GM21619 (cell line): ENCODE results near the gene TTC32.
A peak's percentile ranks its signal among the peaks of the same experiment; 100 is the strongest.
"Not testable (repeated sequence)": the region's sequence is repeated elsewhere in the genome, so short reads cannot be mapped to it uniquely, and the experiment has no call there.

Source experiments
- ATAC-seq: cut with Tn5 transposase; IDR thresholded peaks from one replicate; pipeline ENCODE4 v1.9.1; 2021; ENCODE audit not compliant: unreplicated experiment

Gene TTC32

GRCh38 chr2:19899985-19900930 lies 1.5 kb downstream of the TTC32 start:
- ATAC-seq: no peak

DNA sequence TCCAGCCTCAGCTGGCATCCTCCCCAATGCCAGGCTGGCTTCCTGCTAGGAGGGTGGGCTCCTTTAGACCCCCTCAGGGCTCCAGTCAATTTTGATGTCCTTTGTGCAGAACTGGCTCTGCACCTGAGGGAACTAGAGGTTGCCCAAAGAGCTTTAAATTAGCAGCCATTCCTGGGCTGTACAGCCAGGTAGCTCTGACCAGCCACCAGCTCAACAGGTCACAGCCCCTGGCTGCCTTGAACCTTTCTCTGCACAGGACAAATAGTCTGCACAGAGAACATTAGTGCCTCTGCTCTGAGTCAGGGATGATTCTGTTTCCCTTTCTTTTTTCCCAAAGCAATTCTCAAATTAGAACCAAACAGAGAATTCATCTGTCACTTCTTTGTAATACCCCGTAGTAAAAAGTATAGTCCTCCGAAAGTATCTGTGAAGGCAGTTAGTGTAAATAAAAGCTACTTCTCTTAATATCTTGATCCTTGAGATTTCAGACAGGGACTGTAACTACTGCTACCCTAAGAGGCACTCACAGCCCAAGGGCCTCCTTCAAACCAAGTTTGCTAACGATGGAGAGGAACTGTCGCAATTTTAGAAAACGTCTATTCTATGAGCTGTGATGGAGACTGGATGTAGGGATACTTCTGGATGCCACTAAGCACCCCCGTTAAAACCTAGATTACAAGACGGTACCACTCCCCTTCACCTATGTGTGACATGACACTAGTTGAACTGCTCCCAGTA lies 3.0 kb downstream of the TTC32 start:
- ATAC-seq: no peak

GRCh38 chr2:19897623-19898245 lies 4.0 kb downstream of the TTC32 start:
- ATAC-seq: no peak

GRCh38 chr2:19895535-19895934 lies 6.2 kb downstream of the TTC32 start:
- ATAC-seq: no peak

GRCh38 chr2:19894134-19894792 lies 7.5 kb downstream of the TTC32 start:
- peak; percentile 15 for ATAC-seq

DNA sequence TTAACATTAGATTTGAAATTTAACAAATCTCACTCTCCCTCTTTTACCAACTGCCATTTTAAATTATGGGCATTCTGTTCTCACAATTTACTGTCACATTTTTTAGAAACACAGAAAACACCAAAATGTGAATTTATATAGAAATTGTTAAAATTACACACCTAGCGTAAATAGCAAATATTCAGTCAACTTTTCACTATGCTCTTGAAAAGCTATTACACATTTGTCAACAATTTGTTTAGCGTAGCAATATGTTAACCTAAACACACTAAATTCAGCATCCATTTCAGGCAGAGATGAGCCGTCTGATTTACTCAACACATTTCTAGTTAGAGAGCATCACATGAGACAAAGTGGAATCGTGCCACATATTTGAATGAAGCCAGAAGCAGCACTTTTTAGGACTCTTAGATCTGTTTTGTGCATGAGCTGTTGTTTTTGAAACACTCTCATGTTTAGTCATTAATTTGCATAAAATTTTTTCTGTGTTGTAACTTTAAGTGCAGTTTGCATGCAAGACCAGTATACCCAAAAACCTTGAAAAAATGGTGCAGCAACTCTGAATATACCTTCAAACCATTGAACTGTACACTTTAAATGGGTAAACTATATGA lies 8.2 kb downstream of the TTC32 start:
- peak; percentile 81 for ATAC-seq

GRCh38 chr2:19891971-19892370 lies 9.8 kb downstream of the TTC32 start:
- not testable (repeated sequence) for ATAC-seq

DNA sequence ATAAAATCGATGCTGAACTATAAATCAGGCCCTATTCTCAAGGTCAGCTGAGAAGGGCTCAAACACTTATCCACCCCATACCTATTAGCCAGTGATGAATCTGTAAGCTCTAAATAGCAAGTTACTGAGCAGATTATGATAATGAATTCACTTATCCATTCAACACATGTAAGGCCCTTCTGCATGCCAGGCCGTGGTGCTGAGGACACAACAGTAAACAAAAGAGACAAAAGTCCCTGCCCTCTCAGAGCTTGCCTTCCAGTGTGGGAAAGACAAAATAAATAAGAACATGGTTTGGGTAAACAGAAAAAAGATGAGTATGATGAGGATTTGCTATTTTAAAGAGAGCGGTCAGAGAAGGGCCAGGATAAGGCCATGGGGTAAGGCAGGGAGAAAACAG lies 11.7 kb downstream of the TTC32 start:
- no peak for ATAC-seq

DNA sequence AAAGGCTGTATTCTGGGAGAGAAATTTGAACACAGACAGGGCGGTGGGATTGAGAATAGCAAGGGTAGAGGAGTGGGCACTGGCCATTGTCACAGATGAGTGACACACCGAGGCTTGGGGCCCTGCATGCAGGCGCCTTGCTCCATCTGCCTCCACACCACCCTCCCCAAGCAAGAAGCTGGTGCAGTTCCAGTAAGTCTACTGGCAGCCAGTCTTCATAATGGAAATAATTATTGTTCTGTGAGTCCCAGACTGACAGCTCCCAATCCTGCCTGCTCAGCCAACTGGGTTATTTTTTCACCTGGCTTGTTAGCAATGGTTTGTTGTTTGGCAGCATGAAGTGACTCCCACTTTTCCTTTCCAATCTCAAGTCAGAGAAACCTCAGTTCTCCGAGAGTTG lies 13.0 kb downstream of the TTC32 start:
- no peak for ATAC-seq

GRCh38 chr2:19887510-19887909 lies 14.3 kb downstream of the TTC32 start:
- ATAC-seq: no peak

- ATAC-seq: no peak
These were observed 15.5 kb downstream of the TTC32 start for GRCh38 chr2:19886261-19886660.

DNA sequence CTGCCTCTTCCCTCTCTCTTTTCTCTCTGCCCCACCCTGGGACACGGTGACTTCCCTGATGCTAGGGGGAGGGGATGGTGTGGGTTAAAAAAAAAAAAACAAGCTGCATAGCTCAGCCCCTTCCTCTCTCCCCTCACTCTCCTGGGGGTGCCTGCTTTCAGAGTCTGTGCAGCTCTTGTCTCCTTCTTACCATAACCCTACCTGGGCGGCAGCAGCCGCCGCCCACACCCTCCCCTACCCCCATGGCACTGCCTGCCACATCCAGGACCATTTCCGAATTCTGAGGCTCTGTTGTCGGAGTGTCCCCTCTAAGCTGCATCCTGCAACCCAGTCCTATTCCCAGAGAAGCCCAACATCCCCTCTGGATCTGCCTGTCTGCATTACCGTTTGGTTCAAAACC lies 16.0 kb downstream of the TTC32 start:
- no peak for ATAC-seq

DNA sequence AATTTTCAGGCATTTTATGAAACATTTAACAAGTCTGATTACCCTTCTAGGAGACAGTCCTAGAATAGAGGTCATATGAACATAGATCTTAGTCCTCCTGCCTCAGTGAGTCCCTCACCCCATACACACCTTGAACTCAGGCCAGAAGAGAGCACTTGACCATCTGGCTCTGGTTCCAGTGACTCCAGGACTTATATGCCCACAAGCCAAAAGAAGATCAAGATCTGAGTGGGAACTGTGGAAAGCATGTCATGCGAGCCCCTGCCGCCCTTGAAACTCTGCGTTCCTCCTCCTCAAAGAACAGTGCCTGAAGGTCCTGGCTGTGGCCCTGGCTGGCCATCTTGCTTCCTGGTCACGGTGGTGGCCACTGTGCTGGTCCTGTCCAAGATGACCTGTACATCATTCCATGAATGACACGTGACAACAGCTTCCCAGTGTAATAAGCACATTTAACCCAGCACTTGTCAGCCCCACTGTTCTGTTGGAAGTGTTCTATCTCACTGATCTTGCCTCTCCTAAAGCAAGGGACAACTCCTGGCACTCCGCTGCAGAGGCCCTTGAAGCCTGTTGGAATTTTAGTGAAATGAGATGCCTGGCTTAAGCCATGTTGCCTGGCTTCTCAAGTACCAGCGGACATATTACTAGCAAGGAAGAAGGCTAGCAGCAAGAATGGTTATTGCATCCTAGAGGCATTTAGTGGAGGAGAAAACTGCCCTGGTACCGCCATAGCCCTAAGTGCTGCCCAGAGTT lies 17.6 kb downstream of the TTC32 start:
- ATAC-seq: no peak

GRCh38 chr2:19883486-19883885 lies 18.3 kb downstream of the TTC32 start:
- no peak for ATAC-seq

- no peak for ATAC-seq
These were observed 19.5 kb downstream of the TTC32 start for GRCh38 chr2:19882286-19882685.

GRCh38 chr2:19881908-19882265 lies 19.9 kb downstream of the TTC32 start:
- no peak for ATAC-seq

DNA sequence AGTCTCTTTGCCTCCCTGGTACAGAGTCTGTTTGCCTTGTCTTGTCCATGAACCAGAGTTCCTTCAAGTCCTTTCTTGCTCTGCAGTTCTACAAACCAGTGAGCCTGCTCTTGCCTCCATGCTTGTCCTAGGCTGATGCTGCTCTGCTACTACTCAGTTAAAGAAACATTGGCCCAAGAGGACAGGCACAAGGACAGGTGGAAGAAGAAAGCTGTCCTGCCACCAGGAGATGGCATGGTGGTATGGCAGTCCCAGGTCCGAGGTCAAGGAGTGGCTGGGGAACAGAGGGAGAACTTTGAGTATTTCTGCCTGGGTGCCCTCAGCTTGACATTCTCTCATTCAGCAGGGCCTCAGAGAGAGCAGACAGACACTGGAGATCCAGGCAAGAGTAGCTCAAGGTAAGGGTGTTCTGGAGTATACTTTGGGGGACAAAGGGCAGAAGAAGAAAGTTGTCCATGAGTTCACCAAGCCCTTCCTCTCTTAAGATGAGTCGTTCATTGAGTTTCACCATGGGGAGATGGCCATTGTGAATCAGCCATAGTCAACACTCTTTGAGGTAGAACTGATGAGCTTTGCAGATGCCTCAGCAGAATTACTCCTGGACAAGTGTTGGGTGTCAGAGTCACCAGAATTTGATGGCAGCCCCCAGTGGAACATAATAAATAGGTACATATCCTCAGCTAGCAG lies 20.4 kb downstream of the TTC32 start:
- no peak for ATAC-seq

DNA sequence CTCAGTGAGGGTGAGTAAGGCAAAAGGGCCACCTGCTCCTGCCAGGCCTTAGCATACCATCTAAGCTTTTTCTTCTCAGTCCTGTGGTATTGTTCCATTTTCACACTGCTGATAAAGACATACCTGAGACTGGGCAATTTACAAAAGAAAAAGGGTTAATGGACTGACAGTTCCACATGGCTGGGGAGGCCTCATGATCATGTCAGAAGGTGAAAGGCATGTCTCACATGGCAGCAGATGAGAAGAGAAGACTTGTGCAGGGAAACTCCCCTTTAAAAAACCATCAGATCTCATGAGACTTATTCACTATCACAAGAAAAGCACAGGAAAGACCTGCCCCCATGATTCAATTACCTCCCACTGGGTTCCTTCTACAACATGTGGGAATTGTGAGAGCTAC lies 21.6 kb downstream of the TTC32 start:
- ATAC-seq: not testable (repeated sequence)

GRCh38 chr2:19879120-19879519 lies 22.7 kb downstream of the TTC32 start:
- ATAC-seq: no peak
